GM12878 (cell line): ENCODE measurements around the gene CARD19.

Experiments
- BCLAF1 ChIP-seq: fragments of 450-650 bp; IDR thresholded peaks from 2 replicates; pipeline ENCODE4 v1.6.1; 2017; ENCODE audit warnings: antibody characterized with exemption, mild to moderate bottlenecking, moderate library complexity
- MXI1 ChIP-seq: fragments of 150-350 bp; IDR thresholded peaks from 2 replicates; pipeline ENCODE4 v1.6.1; 2011; ENCODE audit warnings: low read depth, mild to moderate bottlenecking, inconsistent platforms, low read length, improper control_type of control experiment
- RAD21 ChIP-seq: IDR thresholded peaks from 2 replicates; pipeline ENCODE4 v1.6.1; 2011; ENCODE audit warnings: mild to moderate bottlenecking, low read depth, low read length, moderate library complexity; ENCODE audit not compliant: insufficient read depth
- RELA ChIP-seq: fragments of 450-650 bp; IDR thresholded peaks from 2 replicates; pipeline ENCODE4 v1.8.0; 2014; ENCODE audit warnings: borderline replicate concordance; ENCODE audit not compliant: partially characterized antibody
- TF ChIP-seq, protein P1 (sequence below): fragments of 150-350 bp; IDR thresholded peaks from 2 replicates; pipeline ENCODE4 v1.6.1; 2016; ENCODE audit warnings: low read depth, low read length
- TF ChIP-seq, protein P2 (sequence below), 3 experiments: IDR thresholded peaks in 2 of 3; conservative IDR thresholded peaks in 1 of 3; 2 replicates each; pipeline ENCODE4 v1.5.1; 2011; ENCODE audit warnings: low read depth in 3 of 3, low read length in 3 of 3, mild to moderate bottlenecking in 3 of 3, control low read depth in 2 of 3, moderate library complexity in 2 of 3, inconsistent platforms in 1 of 3, mixed read lengths in 1 of 3; ENCODE audit not compliant: control insufficient read depth in 2 of 3, insufficient read depth in 1 of 3; ENCODE audit errors: extremely low read depth in 1 of 3

- TF ChIP-seq, protein P1, sequence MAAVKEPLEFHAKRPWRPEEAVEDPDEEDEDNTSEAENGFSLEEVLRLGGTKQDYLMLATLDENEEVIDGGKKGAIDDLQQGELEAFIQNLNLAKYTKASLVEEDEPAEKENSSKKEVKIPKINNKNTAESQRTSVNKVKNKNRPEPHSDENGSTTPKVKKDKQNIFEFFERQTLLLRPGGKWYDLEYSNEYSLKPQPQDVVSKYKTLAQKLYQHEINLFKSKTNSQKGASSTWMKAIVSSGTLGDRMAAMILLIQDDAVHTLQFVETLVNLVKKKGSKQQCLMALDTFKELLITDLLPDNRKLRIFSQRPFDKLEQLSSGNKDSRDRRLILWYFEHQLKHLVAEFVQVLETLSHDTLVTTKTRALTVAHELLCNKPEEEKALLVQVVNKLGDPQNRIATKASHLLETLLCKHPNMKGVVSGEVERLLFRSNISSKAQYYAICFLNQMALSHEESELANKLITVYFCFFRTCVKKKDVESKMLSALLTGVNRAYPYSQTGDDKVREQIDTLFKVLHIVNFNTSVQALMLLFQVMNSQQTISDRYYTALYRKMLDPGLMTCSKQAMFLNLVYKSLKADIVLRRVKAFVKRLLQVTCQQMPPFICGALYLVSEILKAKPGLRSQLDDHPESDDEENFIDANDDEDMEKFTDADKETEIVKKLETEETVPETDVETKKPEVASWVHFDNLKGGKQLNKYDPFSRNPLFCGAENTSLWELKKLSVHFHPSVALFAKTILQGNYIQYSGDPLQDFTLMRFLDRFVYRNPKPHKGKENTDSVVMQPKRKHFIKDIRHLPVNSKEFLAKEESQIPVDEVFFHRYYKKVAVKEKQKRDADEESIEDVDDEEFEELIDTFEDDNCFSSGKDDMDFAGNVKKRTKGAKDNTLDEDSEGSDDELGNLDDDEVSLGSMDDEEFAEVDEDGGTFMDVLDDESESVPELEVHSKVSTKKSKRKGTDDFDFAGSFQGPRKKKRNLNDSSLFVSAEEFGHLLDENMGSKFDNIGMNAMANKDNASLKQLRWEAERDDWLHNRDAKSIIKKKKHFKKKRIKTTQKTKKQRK, result no peak
- TF ChIP-seq RAD21 (no peak), RELA (no peak), BCLAF1 (no peak), MXI1 (no peak)
- TF ChIP-seq, protein P2, sequence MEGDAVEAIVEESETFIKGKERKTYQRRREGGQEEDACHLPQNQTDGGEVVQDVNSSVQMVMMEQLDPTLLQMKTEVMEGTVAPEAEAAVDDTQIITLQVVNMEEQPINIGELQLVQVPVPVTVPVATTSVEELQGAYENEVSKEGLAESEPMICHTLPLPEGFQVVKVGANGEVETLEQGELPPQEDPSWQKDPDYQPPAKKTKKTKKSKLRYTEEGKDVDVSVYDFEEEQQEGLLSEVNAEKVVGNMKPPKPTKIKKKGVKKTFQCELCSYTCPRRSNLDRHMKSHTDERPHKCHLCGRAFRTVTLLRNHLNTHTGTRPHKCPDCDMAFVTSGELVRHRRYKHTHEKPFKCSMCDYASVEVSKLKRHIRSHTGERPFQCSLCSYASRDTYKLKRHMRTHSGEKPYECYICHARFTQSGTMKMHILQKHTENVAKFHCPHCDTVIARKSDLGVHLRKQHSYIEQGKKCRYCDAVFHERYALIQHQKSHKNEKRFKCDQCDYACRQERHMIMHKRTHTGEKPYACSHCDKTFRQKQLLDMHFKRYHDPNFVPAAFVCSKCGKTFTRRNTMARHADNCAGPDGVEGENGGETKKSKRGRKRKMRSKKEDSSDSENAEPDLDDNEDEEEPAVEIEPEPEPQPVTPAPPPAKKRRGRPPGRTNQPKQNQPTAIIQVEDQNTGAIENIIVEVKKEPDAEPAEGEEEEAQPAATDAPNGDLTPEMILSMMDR (IDR thresholded peaks at IDR 0.05 in 2 of 3, conservative IDR thresholded peaks at IDR 0.05 in 1 of 3; ENCODE audit: control insufficient read depth in 2 of 3, extremely low read depth in 1 of 3, insufficient read depth in 1 of 3, low read depth in 3 of 3, low read length in 3 of 3), result no peak
Observed at GRCh38 chr9:93139365-93140182, 43.6 kb downstream of the CARD19 start.
